IPS DF 6.9 (cell line): ENCODE measurements around the gene C17orf50.
A peak's percentile ranks its signal among the peaks of the same experiment; 100 is the strongest.

Experiments
- DNase-seq: peaks from one replicate; pipeline ENCODE4 v3.0.0-alpha.2; 2013; ENCODE audit warnings: low read depth, low spot score
- H3K27ac ChIP-seq: one replicate; pipeline ENCODE4 v1.5.1; 2013; ENCODE audit warnings: low read length, control low read depth
- H3K27me3 ChIP-seq: 2 replicates; pipeline ENCODE4 v1.6.1; 2013; ENCODE audit warnings: mild to moderate bottlenecking, low read length; ENCODE audit not compliant: control insufficient read depth, insufficient read depth
- H3K36me3 ChIP-seq: 2 replicates; pipeline ENCODE4 v1.6.1; 2013; ENCODE audit warnings: low read length; ENCODE audit not compliant: control insufficient read depth, insufficient read depth
- H3K4me1 ChIP-seq: 2 replicates; pipeline ENCODE4 v1.6.1; 2013; ENCODE audit warnings: low read length; ENCODE audit not compliant: control insufficient read depth, insufficient read depth
- H3K4me3 ChIP-seq: 2 replicates; pipeline ENCODE4 v1.5.1; 2013; ENCODE audit warnings: mild to moderate bottlenecking, low read length
- H3K9me3 ChIP-seq: 2 replicates; pipeline ENCODE4 v1.6.1; 2013; ENCODE audit warnings: low read length, inconsistent platforms; ENCODE audit not compliant: control insufficient read depth, insufficient read depth
- WGBS: extraction: QIAGEN DNeasy Blood & Tissue Kit; methylation state at CpG from one replicate; pipeline ENCODE4 v1.1.7; 2013; ENCODE audit warnings: mixed read lengths, missing lambda C conversion rate; ENCODE audit not compliant: insufficient read length, insufficient coverage; 5-methylcytosine and 5-hydroxymethylcytosine counted together

Gene C17orf50

GRCh38 chr17:35809855-35810461 lies 49.3 kb downstream of the C17orf50 start:
- peak overlapping the region; percentile 77 for H3K4me3 ChIP-seq
- H3K9me3 ChIP-seq: no peaks in the 10 kb centered on the region
- no peak overlapping the region for H3K27ac ChIP-seq
- H3K36me3 ChIP-seq: no peaks in the 10 kb centered on the region
- no peak for DNase-seq
- no peaks in the 10 kb centered on the region for H3K4me1 ChIP-seq
- no CpG with 5 or more reads among the region's 24 CpGs for WGBS
- H3K27me3 ChIP-seq: no peaks in the 10 kb centered on the region

GRCh38 chr17:35811759-35812158 lies 51.1 kb downstream of the C17orf50 start:
- no peak overlapping the region for H3K4me3 ChIP-seq
- peaks cover 2% of the 10 kb centered on the region; the same call in 1 of the 2 replicates for H3K36me3 ChIP-seq
- H3K4me1 ChIP-seq: no peaks in the 10 kb centered on the region
- H3K27me3 ChIP-seq: no peaks in the 10 kb centered on the region
- no peak for DNase-seq
- no peaks in the 10 kb centered on the region for H3K9me3 ChIP-seq
- WGBS: no CpG with 5 or more reads among the region's 6 CpGs
- H3K27ac ChIP-seq: no peak overlapping the region

DNA sequence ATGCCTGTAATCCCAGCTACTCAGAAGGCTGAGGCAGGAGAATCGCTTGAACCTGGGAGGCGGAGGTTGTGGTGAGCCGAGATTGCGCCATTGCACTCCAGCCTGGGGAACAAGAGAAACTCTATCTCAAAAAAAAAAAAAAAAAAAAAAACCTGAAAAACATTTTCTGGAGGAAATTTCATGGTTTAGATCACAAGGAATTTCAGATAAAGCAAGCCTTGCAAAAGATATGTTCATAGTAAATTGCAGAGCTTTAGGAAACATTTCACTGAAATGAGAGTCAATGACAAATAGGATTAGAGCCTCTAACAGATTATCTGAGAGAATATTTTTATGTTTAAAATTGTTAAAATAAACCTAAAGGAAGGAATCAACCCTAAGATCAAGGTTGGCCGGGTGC lies 51.8 kb downstream of the C17orf50 start:
- Histone ChIP-seq H3K27ac (no peak overlapping the region), H3K9me3 (no peaks in the 10 kb centered on the region), H3K4me1 (no peaks in the 10 kb centered on the region), H3K4me3 (no peak overlapping the region), H3K36me3 (peaks cover 2% of the 10 kb centered on the region; the same call in 1 of the 2 replicates), H3K27me3 (no peaks in the 10 kb centered on the region)
- WGBS: no CpG with 5 or more reads among the region's 5 CpGs
- DNase-seq: no peak
